Calu3 (cell line): ENCODE measurements around the gene GATA1. TPM values are rescaled to one million over a fixed set of nuclear protein-coding genes. Genes with fewer than 3 reads are reported as not detected.

ENCODE experiments used
- BruUV-seq: library from RNA; stranded (reverse); fragments of 400-500 nt; replicated peaks from 2 replicates; lab custom pipeline; 2021; lab: Mats Ljungman, UMichigan
- CTCF ChIA-PET: fragments of 300-600 bp; sonication (Branson Sonifier 250); formaldehyde crosslinking; loops from one replicate; lab custom pipeline; 2022; ENCODE audit warnings: antibody characterized with exemption; lab: Charles Lee
- DNase-seq: peaks from one replicate; pipeline ENCODE4 v3.0.0; 2022
- H3K27ac Mint-ChIP-seq: one replicate; pipeline ENCODE4 v1.8.0; 2022; ENCODE audit warnings: mixed read lengths; ENCODE audit not compliant: unreplicated experiment
- H3K27me3 Mint-ChIP-seq: one replicate; pipeline ENCODE4 v1.8.0; 2022; ENCODE audit warnings: mixed read lengths; ENCODE audit not compliant: unreplicated experiment
- H3K36me3 Mint-ChIP-seq: one replicate; pipeline ENCODE4 v1.8.0; 2022; ENCODE audit warnings: mild to moderate bottlenecking, moderate library complexity, mixed read lengths; ENCODE audit not compliant: insufficient read depth, unreplicated experiment
- H3K4me1 Mint-ChIP-seq: one replicate; pipeline ENCODE4 v1.8.0; 2022; ENCODE audit warnings: mild to moderate bottlenecking, low read depth, mixed read lengths; ENCODE audit not compliant: unreplicated experiment
- H3K4me3 Mint-ChIP-seq: one replicate; pipeline ENCODE4 v1.8.0; 2022; ENCODE audit warnings: mild to moderate bottlenecking, low read depth, moderate library complexity, mixed read lengths; ENCODE audit not compliant: unreplicated experiment
- H3K9me3 Mint-ChIP-seq: one replicate; pipeline ENCODE4 v1.8.0; 2022; ENCODE audit warnings: low read depth, mixed read lengths; ENCODE audit not compliant: unreplicated experiment
- intact Hi-C: fragments of 100-400 bp; cut with micrococcal nuclease; formaldehyde crosslinking; loops from one replicate; pipeline ENCODE4 v1.10.0; 2022; ENCODE audit not compliant: unreplicated experiment
- total RNA-seq: library from RNA; stranded (reverse); gene quantifications from 2 replicates; pipeline ENCODE4 v1.2.3, GENCODE V29; 2022
- TF ChIP-seq, protein P1 (sequence below): fragments of 200-600 bp; IDR thresholded peaks from one replicate; pipeline ENCODE4 v1.8.0; 2022; ENCODE audit warnings: antibody characterized with exemption; ENCODE audit not compliant: unreplicated experiment

The GATA1 gene
- total RNA-seq, 1 experiment from 2014 or later: not detected

DNA sequence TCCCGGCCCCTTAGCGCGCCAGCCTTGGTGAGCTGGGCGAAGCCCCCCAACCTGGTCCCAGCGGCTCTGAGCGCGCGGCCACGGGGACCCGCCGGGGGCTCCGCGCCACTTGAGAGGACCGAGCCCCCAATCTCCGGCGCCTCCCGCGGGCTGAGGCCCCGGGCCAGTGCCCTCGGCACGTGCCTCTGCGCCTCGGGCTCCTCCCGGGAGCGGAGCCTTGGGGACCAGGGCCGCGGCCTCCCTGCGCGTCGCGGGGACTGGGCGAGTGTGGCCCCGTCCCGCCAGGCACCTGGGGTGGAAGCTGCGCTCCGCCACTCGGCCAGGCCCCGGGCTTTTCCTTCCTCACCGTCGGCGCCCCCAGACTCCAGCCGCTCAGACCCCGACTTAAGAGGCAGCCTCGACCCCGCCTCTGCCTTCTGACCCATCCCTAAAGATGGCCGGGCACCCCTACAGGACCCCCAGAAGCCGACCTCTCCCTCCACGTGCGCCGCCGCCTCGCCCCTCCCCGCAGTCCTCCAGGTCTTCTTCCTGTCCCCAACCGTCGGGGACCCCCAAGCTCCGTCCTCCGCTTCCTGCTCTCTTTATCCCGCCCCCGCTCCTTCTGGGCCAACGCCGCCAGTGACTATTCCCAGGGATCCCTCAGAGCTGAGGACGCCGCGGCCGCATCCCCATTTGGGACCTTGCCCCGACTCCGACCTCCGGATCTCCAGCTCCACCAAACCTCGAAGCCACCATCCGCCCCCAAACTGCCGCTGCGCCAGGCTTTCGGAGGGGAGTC lies 40.7 kb downstream of the GATA1 start:
- Mint-ChIP-seq H3K4me3 (no peak overlapping the region), H3K27me3 (no peaks in the 10 kb centered on the region), H3K36me3 (peaks cover 15% of the 10 kb centered on the region), H3K27ac (no peak overlapping the region), H3K9me3 (no peaks in the 10 kb centered on the region), H3K4me1 (no peaks in the 10 kb centered on the region)
- BruUV-seq: no TSS peak
- intact Hi-C loops: no loop called here
- DNase-seq: no peak
- TF ChIP-seq, protein P1, sequence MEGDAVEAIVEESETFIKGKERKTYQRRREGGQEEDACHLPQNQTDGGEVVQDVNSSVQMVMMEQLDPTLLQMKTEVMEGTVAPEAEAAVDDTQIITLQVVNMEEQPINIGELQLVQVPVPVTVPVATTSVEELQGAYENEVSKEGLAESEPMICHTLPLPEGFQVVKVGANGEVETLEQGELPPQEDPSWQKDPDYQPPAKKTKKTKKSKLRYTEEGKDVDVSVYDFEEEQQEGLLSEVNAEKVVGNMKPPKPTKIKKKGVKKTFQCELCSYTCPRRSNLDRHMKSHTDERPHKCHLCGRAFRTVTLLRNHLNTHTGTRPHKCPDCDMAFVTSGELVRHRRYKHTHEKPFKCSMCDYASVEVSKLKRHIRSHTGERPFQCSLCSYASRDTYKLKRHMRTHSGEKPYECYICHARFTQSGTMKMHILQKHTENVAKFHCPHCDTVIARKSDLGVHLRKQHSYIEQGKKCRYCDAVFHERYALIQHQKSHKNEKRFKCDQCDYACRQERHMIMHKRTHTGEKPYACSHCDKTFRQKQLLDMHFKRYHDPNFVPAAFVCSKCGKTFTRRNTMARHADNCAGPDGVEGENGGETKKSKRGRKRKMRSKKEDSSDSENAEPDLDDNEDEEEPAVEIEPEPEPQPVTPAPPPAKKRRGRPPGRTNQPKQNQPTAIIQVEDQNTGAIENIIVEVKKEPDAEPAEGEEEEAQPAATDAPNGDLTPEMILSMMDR: no peak
- CTCF ChIA-PET: no interaction called here

GRCh38 chrX:48827654-48827968 lies 41.2 kb downstream of the GATA1 start:
- Mint-ChIP-seq H3K27me3 (no peaks in the 10 kb centered on the region), H3K27ac (no peak overlapping the region), H3K9me3 (no peaks in the 10 kb centered on the region), H3K36me3 (peaks cover 13% of the 10 kb centered on the region), H3K4me3 (no peak overlapping the region), H3K4me1 (no peaks in the 10 kb centered on the region)
- CTCF ChIA-PET: no interaction called here
- DNase-seq: no peak
- TF ChIP-seq, protein P1: no peak
- no TSS peak for BruUV-seq
- intact Hi-C loops: no loop called here

DNA sequence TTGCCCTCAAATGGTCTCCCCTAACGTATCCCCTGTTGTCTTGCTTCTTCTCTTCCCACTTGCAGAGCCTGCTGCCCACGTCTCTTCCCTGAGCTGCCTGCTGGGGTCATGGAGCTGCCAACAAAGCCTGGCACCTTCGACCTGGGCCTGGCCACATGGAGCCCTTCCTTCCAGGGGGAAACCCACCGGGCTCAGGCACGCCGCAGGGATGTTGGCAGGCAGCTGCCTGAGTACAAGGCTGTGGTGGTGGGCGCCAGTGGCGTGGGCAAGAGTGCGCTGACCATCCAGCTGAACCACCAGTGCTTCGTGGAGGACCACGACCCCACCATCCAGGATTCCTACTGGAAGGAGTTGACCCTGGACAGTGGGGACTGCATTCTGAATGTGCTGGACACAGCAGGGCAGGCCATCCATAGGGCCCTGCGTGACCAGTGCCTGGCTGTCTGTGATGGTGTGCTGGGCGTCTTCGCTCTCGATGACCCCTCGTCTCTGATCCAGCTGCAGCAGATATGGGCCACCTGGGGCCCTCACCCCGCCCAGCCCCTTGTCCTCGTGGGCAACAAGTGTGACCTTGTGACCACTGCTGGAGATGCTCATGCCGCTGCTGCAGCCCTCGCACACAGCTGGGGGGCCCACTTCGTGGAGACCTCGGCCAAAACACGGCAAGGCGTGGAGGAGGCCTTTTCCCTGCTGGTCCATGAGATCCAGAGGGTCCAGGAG lies 42.8 kb downstream of the GATA1 start:
- CTCF ChIA-PET: no interaction called here
- Mint-ChIP-seq H3K27me3 (no peaks in the 10 kb centered on the region), H3K27ac (no peak overlapping the region), H3K9me3 (no peaks in the 10 kb centered on the region), H3K36me3 (peaks cover 11% of the 10 kb centered on the region), H3K4me3 (no peak overlapping the region), H3K4me1 (peaks cover 4% of the 10 kb centered on the region)
- TF ChIP-seq, protein P1: no peak
- no peak for DNase-seq
- no TSS peak for BruUV-seq
- intact Hi-C loops: no loop called here

DNA sequence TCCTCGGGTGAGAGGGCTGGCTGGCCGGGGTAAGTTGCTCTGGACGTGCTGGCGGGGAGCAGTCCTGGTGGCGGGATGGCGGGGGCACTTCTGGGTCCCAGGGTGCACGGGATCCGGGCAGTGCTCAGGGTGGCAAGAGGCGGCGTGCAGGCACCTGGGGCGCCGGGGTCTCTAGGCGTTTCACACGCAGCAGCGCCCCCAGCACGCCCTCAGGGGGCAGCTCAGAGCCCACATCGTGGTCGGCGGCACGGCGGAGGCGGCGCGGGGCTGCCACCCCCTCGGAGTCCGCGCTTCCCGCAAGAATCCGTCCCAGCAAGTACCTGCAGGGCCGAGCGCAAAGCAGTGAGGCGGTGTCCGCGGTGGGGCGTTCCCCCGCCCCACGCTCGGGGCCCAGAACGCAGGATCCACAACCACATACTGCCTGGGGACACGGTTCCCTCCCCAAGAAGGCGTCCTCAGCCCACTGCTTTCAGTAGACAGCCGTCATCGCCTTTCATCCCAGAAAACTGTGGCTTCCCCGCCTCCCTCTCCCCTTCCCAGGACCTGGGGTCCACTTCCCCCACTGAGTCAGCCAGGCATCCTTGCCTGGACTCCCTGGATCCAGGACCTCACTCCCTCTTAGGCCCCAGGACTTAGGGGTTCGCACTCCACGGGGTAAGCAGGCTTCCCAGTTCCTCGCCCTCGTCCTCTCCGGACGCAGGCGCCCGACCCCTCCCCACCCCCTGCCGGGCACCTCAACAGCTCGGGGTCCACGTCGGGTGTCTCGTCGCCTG lies 44.9 kb downstream of the GATA1 start:
- H3K27me3 Mint-ChIP-seq: no peaks in the 10 kb centered on the region
- H3K36me3 Mint-ChIP-seq: peaks cover 28% of the 10 kb centered on the region
- no peaks in the 10 kb centered on the region for H3K9me3 Mint-ChIP-seq
- no peak for DNase-seq
- CTCF ChIA-PET: no interaction called here
- TF ChIP-seq, protein P1: no peak
- H3K4me1 Mint-ChIP-seq: peaks cover 13% of the 10 kb centered on the region
- intact Hi-C loops: loop anchor here (10.0 kb wide), 1 partner anchor 63 kb away; the partner anchor contains the start of genes PQBP1 and TIMM17B
- H3K4me3 Mint-ChIP-seq: no peak overlapping the region
- BruUV-seq: TSS peak; percentile 44
- H3K27ac Mint-ChIP-seq: no peak overlapping the region
